GM20000 (cell line): Measurements from ENCODE around the gene SNAPIN.

Experiments used
- DNase-seq: peaks from one replicate; pipeline ENCODE4 v3.0.0; 2012; ENCODE audit warnings: low spot score
- TF ChIP-seq, protein P1 (sequence below): IDR thresholded peaks from 2 replicates; pipeline ENCODE4 v1.5.1; 2012; ENCODE audit warnings: mild to moderate bottlenecking, control low read depth; ENCODE audit errors: extremely low read depth, missing control alignments

The SNAPIN gene

DNA sequence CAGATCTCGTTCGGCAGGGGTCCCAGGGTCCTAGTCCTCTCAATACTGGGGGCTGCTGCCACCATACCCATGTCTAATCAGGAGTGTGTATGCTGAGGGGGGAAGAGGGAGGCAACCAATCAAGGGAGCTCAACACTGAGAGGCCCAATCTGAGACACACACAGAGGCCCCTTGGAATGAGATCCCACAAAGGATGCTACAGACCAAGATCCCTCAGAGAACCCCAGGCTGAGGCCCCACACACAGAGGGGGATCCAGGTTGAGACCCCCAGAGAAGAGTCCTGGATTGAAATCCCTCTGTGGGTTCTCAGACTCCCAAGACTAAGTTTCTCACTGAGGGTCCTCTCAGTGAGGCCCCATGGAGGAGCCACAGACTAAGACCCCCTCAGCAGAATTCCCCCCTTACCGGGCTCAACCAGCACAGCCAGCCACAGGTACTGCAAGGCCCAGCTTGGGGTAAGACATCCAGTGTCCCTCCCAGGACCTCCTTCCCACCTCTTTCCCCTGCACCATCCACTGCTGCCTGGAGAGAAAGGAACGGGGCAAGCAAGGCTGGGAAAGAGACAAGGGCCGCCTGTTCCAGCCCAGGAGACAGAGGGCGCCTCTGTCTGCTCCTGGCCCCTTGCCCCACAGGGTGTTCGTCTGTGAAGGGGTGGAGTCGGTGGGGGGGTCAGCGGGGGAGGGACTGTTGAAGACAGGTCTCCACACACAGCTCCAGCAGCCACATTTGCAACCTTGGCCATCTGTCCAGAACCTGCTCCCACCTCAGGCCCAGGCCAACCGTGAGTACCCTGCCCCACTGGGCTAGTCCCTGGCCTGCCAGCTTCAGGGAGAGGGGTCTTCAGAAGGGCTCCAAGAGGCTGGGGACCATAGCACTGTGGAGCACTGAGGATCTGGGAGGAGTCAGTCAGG, 30.5 kb upstream of the SNAPIN start, which contains the start of gene S100A1:
S100A1 (plus strand) TSS at position 720 of the 912 bp plus-strand sequence. CDS start 2,088 bp downstream, outside the sequence.
- no peak for DNase-seq
- TF ChIP-seq, protein P1, sequence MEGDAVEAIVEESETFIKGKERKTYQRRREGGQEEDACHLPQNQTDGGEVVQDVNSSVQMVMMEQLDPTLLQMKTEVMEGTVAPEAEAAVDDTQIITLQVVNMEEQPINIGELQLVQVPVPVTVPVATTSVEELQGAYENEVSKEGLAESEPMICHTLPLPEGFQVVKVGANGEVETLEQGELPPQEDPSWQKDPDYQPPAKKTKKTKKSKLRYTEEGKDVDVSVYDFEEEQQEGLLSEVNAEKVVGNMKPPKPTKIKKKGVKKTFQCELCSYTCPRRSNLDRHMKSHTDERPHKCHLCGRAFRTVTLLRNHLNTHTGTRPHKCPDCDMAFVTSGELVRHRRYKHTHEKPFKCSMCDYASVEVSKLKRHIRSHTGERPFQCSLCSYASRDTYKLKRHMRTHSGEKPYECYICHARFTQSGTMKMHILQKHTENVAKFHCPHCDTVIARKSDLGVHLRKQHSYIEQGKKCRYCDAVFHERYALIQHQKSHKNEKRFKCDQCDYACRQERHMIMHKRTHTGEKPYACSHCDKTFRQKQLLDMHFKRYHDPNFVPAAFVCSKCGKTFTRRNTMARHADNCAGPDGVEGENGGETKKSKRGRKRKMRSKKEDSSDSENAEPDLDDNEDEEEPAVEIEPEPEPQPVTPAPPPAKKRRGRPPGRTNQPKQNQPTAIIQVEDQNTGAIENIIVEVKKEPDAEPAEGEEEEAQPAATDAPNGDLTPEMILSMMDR = no peak

- TF ChIP-seq, protein P1 = no peak
- no peak for DNase-seq
These were observed 29.7 kb upstream of the SNAPIN start for GRCh38 chr1:153628638-153629342.

GRCh38 chr1:153629343-153629665, 29.2 kb upstream of the SNAPIN start:
- DNase-seq = no peak
- TF ChIP-seq, protein P1 = no peak

DNA sequence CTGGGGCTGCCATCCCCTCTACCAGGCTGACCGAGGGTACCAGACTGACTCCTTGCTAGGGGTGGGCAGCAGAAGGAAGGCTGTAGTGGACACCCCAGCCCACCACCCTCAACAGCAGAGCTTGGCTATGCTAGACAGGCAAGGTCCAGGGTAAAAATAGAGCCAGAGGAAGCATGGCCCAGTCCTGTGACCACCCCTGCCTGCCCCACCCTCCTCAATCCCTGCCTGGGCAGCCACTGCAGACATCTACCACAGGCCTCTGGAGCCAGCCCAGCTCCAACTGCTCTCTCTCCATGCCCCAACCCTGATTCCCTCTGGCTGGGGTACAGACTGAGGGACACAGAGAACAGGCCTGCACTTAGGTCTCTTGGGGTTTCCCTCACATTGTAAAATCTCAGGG, 28.5 kb upstream of the SNAPIN start:
- TF ChIP-seq, protein P1 = no peak
- no peak for DNase-seq

DNA sequence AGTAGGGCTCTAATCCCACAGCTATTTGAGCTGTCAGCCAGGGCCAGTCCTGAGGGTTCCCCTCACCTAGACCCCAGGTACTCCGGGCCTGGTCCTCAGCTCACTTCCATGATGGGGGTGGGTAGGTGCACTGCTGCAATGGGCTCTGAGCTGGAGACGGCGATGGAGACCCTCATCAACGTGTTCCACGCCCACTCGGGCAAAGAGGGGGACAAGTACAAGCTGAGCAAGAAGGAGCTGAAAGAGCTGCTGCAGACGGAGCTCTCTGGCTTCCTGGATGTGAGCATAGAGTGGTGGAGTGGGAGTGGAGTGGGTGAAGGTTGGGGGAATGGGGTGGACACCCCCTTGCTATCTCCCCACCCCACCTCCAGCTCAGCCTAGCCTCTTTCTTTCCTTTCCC, 28.1 kb upstream of the SNAPIN start:
- no peak for DNase-seq
- TF ChIP-seq, protein P1 = no peak

DNA sequence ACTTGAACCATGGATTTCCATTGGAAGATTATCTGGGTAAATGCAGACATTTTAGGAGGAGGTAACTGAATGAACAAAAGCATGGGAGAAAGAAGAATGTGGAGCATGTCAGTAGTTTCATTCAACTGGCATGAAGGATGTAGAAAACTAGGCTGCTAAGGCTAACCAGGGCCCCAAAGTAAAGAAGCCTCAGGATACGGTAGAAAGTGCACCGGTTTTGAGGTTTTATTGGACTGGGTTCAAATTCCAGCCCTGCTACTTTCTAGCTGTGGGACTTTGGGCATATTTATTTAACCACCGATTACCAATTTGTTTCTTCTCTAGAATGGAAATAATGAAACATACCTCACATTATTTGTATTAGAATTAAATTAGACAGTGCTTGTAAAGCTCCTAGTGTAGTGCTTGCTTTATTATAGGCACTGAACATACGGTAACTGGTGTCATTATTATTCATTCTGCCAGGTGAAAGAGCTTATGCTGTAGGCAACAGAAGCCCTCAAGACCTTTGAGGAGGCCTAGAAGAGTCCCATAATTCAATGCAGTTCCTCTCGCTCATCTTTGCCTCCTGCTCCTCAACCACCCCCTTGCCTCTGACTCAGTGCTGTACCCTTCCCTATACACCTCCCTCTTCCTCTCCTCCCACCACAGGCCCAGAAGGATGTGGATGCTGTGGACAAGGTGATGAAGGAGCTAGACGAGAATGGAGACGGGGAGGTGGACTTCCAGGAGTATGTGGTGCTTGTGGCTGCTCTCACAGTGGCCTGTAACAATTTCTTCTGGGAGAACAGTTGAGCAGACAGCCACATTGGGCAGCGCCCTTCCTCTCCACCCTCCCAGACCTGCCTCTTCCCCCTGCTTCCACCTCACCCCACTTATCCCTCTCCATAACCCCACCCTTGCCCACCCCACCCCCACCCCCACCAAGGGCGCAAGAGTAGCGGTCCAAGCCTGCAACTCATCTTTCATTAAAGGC, 27.2 kb upstream of the SNAPIN start:
- no peak for DNase-seq
- TF ChIP-seq, protein P1 = no peak
